CD4-positive, alpha-beta T cell treated with Interleukin-12 subunit alpha and Interleukin-12 subunit beta, for 1 hour (primary cell): ENCODE data around the gene DPP9.
"Not testable (repeated sequence)": the region's sequence is repeated elsewhere in the genome, so short reads cannot be mapped to it uniquely, and the experiment has no call there.

Experiments
- DNase-seq: peaks from one replicate; pipeline ENCODE4 v3.0.0-alpha.2; 2020

DPP9 gene

DNA sequence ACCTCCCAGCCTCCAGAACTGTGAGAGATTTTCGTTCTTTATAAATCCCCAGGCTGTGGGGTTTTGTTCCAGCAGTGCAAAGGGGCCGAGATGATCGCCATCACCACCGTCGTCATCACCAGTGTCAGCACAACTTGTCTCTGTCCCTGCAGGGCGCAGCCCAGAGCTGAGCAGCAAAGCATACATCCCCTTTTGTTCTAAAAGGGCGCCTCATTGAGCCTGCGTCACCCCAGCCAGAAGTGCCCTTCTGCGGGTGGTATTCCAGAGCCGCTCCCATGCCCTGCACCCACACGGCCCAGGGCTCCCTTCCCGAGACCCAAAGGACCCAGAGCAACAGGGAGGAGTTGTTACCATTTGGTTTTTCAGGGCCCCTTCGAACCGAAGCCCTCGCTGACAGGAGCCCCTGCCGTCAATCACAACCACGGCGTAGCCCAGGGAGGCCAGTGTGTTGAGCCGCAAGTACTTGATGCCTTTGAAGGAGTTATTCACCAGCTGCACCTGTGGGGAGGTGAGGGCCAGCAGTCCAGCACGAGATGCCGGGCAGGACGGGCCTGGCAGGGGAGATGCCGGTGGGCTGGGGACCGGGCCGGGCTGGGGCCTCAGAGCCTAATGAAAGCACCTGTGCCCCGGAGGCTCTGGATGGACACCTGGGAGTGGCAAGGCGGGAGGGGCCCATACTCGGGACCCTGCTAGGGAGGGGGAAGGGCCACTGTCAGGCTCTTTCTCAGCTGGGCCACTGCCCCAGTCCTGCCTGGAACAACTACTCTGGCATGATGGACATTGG is 39.1 kb downstream of the DPP9 start:
- DNase-seq = no peak

DNA sequence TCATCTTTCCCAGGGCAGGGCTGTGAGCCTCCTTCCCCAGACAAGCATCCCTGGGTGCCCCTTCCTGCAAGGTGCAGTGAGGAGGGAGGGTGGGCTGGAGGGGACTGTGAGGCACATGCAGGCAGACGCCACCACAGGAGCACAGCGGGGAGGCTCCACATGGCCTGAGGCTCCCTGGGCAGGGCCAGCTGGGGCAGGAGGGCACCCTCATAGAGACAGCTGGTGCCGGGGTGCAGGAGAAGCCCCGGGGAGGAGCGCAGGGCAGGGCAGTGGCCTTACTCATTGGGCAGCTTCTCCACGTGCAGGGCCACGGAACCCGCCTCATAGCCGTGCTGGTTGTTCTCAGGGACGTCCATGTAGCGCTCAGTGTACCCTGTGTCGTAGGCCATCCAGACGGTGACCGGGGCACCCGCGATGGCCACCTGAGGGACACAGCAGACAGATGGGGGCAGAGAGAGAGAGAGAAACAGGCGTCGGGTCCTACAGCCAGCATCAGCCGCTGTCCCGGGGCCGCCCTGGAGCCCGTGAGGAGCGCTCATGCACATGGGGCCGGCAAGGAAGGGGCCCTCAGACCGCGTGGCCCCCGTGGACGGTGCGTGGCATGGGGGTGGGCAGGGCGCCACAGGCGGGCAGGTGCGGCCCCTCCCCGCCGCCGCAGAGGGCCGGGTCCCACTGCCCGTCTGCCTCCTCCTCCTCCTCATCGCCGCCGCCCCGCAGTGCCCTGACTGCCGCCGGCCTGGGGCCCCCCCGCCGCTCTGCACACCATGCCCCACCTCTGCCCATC is 41.0 kb downstream of the DPP9 start:
- no peak for DNase-seq

GRCh38 chr19:4680021-4680420 is 43.6 kb downstream of the DPP9 start:
- not testable (repeated sequence) for DNase-seq

GRCh38 chr19:4678881-4679790 is 44.5 kb downstream of the DPP9 start:
- peak; percentile 21 for DNase-seq

DNA sequence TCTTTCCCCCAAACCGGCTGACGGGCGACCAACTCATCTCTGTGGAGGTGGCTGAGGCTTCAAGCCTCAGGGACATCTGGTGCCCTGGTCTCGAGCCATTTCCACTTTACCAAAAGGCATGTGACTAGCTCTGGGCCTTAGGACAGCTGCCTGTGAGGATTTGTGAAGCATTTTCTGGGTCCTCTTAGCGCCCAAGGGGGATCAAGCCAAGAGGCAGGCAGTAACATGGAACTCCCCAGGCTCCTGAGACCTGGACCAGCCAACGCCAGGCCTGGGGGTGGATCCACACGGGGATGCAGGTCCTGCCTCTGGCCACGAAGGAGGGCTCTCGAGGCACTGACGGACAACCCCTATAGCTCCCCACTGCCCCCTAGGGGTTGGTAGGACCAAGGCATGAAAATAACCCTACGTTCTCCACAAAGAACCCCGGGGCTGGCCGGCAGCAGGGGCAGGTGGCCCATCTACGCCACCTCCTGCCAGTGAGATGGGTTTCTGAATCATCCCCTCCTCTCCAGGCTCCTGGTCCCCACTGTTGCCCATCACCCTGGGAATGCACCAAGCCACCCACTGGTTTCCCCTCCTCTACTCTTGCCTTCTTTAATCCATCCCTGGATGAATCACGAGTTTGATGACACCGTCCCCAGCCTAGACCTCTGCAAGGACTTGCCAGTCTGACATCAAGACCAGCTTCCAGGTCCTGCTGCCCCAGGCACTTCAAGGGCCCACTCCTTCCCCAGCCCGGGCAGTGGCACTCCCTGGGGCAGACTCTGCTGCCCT is 46.5 kb downstream of the DPP9 start:
- DNase-seq = peak; percentile 26

DNA sequence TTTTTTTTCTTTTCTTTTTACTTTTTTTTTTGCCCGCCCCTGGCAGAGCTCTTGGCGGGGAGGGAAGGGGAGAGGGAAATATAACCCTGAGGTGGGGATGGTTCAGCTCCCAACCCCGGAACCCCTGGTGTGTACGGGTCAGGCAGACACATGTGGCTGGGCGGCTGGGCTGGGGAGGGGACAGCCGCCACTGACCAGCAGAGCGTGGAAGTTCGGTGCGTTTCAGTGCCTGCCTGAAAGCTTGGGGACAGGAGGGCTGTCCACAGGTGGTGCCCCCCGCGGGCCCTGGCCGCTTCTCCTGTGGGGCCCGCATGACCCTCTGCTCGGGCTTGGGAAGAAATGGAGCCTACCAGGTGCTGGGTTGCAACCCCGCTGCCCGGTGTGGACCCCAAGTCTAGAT is 48.3 kb downstream of the DPP9 start:
- DNase-seq = no peak

GRCh38 chr19:4673726-4674125 is 49.9 kb downstream of the DPP9 start:
- DNase-seq = no peak

DNA sequence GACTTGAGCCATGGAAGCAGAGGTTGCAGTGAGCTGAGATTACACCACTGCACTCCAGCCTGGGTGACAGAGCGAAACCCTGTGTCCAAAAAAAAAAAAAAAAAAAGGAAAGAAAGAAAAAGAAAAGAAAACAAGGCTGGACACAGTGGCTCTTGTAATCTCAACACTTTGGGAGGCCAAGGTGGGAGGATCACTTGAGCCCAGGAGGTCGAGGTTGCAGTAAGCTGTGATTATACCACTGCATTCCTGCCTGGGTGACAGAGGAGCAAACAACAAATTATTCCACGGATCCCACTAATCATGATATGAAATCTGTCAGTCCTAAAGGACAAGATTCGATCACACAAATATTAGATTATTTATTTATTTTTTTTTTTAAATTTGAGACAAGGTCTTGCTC is 50.4 kb downstream of the DPP9 start:
- DNase-seq = no peak

DNA sequence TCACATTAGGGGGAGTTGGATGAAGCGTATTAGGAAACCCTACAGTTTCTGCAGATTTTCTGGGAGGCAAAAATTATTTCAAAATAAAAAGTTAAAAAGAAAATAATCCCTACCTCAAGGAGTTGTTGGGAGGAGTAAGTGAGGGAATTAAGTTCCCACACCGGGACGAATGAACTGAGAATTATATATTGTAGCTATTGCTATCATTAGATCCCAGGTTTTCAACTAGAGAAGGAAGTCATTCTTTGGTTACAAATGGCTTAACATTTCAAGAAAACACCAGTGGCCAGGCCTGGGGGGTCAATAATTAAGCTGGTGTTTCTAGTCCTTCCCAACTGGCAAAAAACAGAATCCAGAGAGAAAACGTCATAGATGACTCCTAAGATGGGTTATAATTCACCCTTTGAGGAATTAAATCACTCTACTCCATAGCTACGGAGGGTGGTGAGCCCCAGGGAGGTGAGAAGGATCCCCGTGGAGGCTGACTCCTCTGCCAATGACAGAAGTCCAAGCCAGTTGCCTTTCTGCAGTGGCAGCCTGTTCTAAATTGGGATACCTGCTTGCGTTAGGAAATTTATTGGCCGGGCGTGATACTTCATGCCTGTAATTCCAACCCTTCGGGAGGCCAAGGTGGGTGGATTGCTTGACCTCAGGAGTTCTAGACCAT is 52.3 kb downstream of the DPP9 start:
- DNase-seq = no peak

- peak; percentile 94 for DNase-seq
These were observed 53.7 kb downstream of the DPP9 start, which contains the start of gene MYDGF for GRCh38 chr19:4669723-4670480. TSS of gene MYDGF (minus strand) at chr19:4670342. CDS start at chr19:4670334, 8 bp downstream.

DNA sequence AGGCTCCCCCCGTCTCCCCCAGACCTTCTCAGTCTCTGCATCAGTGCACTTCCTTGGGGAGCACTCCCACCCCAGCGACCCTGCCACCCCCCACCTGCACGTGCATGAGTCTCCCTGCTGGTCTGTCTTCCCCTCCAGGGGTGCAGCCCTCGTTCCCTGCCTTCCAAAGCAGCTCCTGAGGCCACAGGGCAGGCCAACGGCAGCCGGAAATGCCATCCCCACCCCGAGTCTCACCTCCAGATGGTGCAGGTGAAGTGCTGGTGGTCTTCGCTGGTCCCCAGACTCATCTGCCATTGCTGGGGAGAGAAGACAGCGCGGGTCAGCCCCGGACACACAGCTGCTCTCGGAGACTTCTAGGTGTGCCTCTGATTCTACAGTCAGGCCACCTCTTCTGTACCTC is 59.0 kb downstream of the DPP9 start:
- no peak for DNase-seq

DNA sequence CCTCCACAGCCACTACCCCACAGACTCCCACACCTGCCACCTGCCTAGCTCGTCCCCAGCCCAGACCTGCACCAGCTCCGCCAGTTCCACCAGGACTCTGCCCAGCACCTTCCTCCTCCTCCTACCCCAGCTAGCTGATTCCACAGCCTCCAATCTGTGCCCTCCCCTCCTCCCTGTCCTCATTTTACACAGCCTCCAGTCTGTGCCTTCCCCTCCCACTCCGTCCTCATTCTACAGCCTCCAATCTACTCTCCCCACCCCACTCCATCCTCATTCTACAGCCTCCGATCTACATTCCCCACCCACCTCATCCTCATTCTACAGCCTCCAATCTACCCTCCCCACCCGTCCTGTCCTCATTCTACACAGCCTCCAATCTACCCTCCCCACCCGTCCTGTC is 60.8 kb downstream of the DPP9 start:
- no peak for DNase-seq

DNA sequence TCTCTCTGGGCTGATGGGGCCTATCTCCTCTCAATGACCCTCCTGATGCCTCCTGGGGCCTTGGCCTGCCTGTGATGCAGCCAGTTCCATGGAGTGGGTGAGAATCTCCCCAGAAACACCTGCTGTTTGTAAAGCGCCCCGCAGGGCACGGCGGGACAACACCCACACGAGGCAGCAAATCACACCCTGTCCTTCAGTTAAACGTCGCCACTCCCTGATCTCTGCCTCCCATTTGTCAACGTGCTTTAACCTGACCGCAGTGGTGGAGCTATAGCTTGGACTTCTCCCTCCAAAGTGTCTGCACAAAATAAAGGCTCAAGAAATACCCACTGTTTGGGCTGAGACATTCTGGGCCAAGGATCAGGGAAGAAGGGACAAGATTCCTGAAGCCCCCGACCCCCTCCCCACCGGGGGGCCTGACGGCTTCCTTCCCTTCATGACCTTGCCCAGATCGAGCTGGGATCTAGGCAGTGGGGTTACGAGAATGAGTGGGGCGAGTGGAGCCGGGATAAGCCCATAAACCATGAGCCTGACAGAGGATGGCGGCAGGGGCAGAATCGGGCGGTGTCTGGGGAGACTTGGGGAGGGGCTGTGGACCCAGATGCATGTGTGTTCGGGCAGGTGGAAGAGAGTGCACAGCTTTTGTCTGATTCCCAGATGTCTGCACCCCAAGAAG is 61.5 kb downstream of the DPP9 start:
- no peak for DNase-seq

- DNase-seq = no peak
These were observed 62.6 kb downstream of the DPP9 start for GRCh38 chr19:4660993-4661392.

- no peak for DNase-seq
These were observed 63.4 kb downstream of the DPP9 start for GRCh38 chr19:4660181-4660791.

GRCh38 chr19:4657835-4658234 is 65.8 kb downstream of the DPP9 start:
- no peak for DNase-seq

DNA sequence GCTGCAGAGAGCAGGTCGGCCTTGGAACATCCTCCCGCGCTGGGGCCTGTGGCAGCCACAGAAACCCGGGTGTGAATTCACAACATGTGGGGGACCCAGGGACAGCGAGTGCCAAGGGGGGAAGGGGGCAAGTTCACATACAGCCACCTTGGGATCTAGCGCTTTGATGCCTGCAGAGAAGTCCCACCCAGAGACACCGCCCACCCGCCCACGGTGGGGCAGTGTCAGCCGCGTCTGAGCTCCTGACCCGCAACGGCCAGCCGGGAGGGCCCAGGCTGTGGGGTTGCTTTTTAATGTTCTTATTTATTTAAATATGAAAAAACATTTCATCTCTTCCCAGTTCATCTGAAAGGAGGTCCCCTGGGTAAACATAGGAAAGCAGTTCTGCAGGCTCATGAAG is 66.4 kb downstream of the DPP9 start:
- no peak for DNase-seq

DNA sequence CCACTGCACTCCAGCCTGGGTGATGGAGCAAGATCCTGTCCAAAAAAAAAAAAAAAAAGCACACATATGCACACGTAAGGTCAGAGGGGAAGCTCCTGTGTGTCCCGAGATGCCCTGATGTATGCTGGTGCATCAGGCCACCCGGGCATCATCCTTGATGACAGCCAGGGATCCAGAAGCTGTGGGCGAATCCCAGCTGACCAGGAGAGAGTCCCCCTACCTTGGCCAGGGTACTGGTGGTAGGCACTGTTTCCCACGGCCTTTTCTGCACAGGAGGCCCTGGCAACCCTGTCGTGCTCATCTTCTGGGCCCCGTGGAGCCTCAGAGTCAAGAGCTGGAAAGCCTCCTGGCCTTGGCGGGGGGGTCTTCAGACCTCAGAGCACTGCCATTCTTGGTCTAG is 67.5 kb downstream of the DPP9 start:
- no peak for DNase-seq

GRCh38 chr19:4654437-4655361 is 68.9 kb downstream of the DPP9 start:
- no peak for DNase-seq
